Measurements from ENCODE around the gene ARHGAP15.

The ARHGAP15 gene

DNA sequence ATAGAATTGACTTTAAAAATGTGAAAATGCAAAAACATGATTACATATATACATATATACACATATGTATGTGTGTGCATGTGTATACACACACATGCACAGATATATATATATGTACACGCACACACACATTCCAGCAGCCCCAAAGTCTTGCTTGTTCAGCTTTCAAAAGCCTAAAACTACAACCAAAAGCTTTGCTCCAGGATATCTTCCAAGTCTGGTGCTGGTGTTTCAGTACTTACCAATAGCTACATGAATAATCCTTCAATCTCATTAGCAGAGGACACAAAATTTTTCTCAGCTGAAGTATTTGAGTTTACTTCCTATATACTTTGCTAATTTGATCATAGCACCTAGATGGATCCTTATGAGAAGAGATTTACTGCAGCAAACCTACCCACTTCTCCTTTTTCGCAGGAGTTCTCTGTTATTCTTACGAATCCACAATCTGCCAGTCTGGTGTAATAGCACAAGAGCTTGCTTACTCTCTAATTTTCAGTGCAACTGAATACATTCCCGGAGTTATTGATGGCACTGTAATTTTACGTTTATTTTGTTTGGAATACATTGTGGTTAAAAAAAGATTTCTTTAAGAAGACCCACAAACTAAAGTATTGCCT is 553.3 kb downstream of the ARHGAP15 start:
- no peak for DNase-seq (ENCODE audit: low read depth in 2 of 2, low spot score in 1 of 2)

DNA sequence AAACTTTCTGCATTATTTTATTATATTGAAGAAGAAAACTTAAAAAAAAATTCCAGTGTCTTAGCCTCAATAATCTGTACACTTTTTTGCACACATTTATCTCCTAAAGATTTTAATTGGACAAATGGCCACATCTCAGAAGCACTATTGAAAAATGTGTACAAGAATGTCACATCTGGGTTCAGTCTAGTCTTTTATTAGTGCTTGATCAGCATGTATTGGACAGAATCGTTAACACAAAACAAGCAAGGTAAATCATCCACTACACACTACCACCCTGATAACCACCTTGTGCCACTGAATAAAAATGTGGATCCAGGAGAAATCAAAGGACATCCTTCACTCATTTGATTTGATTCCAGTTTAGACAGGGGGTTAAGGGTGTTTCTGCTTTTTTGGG is 554.8 kb downstream of the ARHGAP15 start:
- no peak for DNase-seq (ENCODE audit: low read depth in 2 of 2, low spot score in 1 of 2)

DNA sequence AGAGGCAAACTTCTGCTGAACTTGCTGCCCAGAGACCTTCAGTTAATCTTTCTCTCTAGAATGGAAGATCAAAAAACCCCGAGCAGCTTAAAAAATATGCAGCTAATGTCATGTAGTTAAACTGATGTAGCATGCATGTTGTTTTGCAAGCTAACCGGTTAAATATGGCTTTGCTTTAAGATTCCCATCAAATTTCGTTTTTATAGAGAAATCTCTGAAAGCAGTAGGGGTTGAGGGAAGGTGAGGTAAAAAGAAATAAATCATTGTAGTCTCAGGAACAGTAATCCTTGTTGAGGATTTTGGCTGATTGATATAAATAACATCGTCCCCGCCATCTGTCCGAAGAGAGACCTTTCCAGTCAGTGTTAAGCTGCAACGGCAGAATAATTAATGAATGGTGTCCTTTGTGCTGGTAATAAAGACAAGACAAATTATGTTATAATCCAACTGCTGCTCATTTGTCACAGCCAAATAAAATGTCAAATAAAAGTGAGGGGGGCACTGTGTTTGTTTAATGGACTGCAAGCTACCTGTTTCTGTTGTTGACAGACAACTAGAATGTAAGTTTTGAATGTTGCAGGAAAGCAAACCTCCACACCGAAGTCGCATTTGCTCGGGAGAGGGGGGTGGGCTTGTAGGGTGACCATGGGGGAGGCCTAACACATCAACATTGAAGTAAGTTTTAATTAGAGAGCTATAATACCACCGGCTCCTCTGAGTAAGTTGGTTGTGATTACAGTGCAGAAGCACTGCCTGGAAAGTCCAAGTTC is 555.5 kb downstream of the ARHGAP15 start:
- DNase-seq (ENCODE audit: low read depth in 2 of 2, low spot score in 1 of 2) = no peak

DNA sequence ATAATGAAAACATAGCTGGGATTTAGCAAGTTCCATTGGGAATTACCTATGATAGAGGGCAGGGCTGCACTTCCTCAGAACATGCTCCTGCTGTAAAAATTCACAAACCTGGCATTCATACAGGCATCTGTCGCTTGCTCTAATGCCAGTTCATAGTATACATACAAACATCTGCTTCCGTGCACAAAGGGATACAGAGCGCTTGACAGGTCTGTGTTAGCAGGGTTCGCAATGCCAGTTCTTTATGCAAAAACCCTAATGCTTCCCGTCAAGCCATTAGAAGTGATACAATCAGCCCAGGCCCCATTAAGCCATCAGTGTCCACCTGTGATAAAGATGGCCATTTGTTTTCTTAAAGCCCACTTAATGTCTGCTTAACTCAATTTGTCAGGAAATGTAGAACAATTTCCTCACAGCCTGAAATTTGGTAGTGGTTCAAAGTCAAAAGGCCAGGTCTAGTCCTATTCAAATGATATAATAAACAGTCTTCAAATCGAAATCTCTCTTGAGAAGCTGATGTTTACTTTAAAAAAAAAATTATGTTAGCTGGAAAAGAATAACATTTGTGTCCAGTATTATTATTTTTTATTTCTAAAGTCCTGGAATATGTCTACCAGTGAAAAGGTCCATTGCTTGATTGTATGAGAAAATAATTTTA is 556.3 kb downstream of the ARHGAP15 start:
- DNase-seq (ENCODE audit: low read depth in 2 of 2, low spot score in 1 of 2) = no peak

DNA sequence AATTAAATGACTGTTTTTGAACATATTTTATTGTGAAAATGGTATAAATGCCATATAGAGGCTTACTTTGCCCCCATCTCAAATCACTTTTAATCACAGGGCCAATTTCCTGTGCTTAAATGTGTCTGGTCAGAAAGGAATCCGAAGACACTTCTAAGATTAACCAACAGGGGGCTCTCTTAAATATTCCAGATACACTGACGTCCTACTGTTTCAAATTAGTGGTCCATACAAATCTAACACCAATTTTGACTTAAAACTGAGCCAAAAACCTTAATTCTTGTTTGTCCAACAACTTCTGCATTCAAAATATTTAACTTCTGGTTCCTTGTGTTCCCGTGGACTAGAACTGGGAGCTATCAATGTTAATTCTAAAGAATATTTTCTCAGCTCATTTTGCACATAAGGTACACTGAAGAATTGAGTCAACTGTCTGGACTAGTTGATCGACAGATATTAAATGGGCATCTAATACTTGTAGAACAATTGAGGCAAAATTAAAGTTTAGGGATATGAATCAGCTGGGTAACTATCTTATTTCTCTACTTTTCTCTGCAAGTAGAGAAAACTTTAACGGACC is 557.5 kb downstream of the ARHGAP15 start:
- DNase-seq (ENCODE audit: low read depth in 2 of 2, low spot score in 1 of 2) = no peak

DNA sequence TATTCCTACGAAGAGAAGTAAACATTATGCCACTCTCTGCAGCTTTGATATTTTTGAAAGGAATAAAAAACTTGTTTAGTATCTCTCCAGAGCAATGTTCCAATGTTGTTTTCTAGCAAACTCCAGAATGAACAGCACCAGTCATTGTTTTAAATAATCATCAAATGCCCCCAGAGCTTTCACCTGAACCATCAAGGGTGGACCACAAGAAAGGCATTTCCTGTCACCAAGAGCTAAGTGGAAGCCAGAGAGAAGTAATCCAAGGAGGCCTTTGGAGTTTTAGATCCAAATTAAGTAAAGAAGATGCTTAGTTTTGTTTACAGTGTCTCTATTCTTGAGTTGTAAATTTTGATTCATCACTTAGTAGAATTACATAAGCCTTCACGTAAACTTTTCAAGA is 559.0 kb downstream of the ARHGAP15 start:
- DNase-seq (ENCODE audit: low read depth in 2 of 2, low spot score in 1 of 2) = no peak

DNA sequence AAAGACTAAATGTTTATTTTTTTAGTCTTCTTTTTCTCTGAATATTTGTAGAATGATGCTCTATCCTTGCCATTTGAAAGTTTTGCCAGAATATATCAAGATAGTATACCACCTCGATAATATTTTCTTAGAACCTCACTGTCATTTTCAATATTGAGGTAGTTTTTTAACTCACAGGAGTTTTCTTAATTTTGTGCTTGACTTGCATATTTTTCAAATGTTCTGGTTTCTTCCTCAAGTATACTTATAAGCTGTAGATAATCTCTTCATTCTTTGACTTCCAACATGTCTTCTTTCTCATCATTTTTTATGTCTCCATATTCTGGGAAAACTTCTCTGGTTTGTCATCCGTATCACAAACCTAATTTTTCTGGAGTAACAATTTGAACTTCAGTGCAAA is 559.6 kb downstream of the ARHGAP15 start:
- no peak for DNase-seq (ENCODE audit: low read depth in 2 of 2, low spot score in 1 of 2)

DNA sequence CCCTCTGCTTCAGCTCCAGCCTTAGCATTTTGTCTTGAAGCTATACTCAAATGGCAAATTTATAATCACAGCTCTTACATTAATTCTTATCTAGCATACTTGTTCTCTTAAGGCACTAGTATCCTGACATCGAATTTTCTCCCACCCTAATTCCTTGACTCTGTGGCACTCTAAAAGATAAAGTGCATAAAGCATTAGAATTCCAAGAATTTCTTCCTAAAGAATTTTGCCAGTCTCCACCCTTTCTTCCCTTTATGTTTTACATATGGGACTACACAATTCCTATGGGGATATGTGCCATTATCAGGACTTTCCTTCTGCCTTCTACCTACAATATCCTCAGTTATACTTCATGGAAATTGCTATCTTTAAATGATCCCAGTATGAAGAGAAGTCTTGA is 560.3 kb downstream of the ARHGAP15 start:
- DNase-seq (ENCODE audit: low read depth in 2 of 2, low spot score in 1 of 2) = no peak

DNA sequence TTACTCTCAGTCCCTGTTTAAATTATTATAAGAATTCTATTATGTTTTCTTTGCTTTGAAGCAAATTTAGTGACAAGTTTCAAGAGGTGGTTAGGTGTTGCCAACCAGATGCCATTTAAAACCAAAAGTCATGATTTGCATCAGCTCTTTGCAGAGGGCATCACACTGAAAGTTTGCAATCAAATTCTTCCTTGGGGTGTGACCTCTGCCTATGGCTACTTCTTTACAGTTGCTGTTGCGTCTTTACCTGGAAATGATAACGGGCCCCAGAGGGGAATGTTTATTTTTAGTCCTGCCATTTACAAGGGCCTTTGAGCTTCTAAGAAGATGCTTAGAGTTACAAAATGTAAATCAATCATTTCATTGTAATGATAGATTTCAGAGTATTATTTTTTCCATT is 561.0 kb downstream of the ARHGAP15 start:
- no peak for DNase-seq (ENCODE audit: low read depth in 2 of 2, low spot score in 1 of 2)

DNA sequence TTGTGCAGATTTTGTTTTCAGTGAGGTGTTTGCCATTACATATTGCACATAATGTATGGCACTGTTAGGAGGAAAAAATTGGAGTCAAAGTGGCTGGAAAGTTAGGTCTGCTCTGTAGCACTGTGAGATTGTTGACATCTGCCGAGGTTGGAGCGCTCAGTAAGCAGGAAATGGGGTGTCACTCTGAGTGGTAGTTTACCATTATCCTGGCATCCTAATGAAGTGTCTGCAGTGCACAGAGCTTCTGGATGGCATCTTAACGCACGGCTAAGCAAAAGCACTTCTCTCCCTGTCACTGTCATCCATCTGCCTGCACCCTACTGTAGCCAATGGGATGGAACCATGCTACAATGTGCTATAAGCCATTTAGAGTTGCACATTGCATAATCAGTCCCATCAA is 561.9 kb downstream of the ARHGAP15 start:
- no peak for DNase-seq (ENCODE audit: low read depth in 2 of 2, low spot score in 1 of 2)

DNA sequence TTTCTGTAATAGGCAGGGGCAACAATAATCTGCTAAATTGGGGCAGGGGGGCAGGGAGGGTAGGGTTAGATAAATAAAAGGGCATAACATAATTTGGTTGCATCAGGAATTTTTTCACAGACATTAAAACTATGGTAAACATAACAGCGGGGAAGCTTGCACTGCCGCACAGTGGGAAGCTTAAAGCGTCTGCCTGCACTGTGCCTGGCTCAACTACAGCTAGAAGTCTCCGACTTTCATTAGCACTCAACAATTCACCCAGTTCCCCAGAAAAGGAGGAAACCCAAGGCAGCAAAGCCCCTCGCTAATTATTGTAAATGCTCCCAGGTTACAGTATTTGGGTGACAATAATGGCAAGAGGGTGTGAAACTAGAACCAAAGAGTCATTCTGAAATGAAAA is 562.9 kb downstream of the ARHGAP15 start:
- no peak for DNase-seq (ENCODE audit: low read depth in 2 of 2, low spot score in 1 of 2)

DNA sequence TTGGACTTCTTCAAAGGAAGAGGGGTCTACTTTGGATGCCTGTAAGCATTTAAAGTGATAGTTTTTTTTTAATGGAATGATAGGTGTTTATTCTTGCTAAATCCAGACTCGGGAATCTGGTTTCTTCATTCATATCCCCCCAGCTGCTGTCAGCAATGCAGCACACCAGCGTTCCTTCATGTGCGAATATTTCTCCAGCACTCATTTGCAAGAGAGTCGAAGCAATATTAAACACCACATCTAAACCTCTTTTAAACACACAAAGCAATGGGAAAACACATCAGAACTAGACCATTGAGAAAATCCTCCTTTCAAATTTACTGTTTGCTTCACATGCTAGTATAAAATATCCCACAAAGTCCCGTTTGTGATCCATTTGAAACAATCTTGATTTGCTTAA is 563.7 kb downstream of the ARHGAP15 start:
- no peak for DNase-seq (ENCODE audit: low read depth in 2 of 2, low spot score in 1 of 2)

DNA sequence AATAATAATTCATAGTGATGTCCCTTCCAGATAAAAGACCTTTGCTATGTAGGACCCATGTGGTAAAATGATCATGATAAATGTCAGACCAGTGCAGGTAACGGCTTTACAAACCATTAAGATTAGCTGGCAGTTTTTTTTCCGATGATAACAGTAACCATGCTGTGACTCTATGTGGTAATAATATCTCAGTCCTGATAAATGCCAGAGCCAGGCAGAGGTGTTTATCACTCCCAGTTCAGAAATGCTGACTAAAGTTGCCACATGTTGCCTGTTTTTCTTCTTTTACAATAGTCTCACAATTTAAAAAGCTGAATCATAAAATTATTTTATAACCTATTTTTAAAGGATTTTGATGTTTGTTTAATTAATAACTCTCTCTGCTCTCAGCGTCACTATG is 565.1 kb downstream of the ARHGAP15 start:
- no peak for DNase-seq (ENCODE audit: low read depth in 2 of 2, low spot score in 1 of 2)

DNA sequence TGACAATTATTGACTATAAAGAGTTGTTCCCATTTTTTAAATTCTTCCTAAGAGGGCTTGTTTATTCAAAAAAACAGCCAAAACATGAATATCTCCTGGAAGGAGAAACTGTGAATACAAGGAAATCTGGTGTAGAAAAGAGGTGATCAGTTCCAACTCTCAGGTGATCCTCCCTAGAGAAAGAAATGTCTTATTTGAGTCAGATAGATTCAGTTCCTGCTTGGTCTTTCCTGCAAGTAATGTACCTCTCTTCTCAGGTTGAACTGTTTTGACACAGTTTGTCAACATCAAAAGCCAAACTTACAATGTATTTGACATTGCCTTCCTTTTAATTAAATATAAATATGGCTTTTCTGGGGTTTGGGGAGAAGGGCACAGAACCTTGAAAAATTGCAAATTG is 567.4 kb downstream of the ARHGAP15 start:
- DNase-seq (ENCODE audit: low read depth in 2 of 2, low spot score in 1 of 2) = no peak

DNA sequence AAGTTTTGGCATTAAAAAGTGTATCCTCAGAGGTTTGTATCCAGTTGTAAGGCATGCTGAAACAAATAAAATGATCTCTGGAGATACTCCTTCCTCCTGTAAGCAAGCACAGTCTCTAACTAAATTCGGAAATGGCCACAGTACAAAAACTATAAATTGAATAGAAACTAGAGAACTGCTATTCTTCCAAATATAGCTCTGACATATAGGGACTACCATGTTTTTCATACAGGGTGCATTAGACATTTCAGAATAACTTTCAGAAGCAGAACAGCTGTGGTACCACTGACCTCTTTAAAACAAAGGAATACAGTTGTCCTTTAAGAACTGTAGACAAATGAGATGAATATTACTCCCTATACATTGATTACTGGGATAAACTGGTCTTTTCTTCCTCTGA is 568.5 kb downstream of the ARHGAP15 start:
- no peak for DNase-seq (ENCODE audit: low read depth in 2 of 2, low spot score in 1 of 2)

DNA sequence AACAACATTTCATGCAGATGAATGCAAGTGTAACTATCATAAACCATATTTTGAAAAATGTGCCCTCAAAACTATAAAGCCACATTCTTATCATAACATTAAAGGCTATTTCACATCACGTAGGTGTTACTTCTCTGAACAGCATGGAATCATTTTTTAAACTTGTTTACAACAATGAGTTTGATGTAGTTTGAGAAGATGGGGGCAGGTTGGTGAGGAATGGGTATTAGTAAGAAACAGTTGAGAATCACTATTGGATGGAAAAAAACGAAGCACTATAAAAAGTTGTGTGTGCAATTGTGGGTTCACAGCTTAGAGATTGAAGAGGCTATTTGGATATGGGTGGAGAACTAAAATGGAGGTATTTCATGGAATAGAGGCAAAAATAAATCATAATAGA is 569.1 kb downstream of the ARHGAP15 start:
- no peak for DNase-seq (ENCODE audit: low read depth in 2 of 2, low spot score in 1 of 2)

DNA sequence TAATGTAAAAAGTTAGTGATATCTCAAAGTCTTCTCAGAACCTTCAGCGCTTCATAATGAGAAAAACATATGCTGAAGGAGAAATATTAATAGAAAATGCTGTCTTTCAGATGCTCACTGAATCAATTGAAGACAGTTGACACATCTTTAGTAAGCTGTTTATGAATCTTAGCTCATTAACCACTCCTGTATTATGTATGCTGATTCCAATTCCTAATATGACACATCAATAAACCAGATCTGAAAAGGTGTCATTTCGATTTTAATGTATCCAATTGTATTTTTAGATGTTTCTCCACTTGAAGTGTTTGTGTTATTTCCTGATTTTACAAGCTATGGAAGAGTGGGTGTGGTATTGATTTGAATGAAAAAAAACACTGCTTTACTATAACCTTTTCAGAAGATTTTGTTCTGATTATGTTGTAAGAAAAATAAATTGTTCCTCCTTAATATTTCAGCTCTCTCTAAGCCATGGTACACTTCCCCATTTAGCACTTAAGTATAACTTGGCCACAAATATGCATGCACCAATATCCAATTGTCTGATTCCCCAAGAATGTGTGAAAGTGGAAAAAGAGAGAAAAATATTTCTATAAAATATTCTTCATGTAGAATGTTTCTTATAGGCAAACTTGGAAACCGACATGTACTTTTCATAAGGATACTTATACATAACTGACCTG is 569.8 kb downstream of the ARHGAP15 start:
- no peak for DNase-seq (ENCODE audit: low read depth in 2 of 2, low spot score in 1 of 2)

DNA sequence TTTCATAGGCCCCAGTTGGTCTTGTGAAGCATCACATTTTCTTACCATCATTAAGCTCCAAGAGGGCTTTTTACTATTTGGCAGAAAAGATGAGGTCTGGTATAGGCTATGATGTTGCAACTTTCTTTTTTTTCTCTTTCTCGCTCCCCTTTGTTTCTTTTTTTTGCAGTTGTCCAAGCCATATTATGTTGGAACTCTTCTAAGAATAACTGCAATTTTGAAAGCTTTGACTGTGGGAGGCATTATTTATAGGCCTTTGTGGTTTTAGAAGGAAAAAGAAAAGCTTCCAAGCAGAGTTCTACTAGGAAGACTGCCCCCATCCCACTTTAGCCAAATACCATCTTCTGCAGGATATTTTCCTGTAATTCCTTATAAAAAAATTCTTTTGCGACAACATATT is 571.6 kb downstream of the ARHGAP15 start:
- no peak for DNase-seq (ENCODE audit: low read depth in 2 of 2, low spot score in 1 of 2)

DNA sequence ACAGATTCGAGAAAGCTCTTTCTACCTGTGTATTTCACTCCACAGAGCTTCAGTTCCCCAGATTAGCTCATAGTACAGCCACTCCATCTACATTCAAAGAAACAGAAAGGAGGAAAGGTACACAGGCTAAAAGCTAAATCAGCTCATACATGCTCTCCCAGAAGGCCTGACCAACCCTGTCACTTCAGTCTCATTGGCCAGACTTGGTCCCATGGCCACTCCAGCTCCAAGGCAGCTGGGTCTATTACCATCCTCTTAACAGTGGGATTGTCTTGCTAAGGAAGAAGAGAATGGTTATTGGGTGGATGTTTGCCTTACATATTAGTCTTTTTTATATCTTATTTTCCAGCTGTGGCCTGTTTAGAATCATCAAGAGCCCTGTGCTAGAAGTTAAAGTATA is 572.6 kb downstream of the ARHGAP15 start:
- DNase-seq (ENCODE audit: low read depth in 2 of 2, low spot score in 1 of 2) = no peak

DNA sequence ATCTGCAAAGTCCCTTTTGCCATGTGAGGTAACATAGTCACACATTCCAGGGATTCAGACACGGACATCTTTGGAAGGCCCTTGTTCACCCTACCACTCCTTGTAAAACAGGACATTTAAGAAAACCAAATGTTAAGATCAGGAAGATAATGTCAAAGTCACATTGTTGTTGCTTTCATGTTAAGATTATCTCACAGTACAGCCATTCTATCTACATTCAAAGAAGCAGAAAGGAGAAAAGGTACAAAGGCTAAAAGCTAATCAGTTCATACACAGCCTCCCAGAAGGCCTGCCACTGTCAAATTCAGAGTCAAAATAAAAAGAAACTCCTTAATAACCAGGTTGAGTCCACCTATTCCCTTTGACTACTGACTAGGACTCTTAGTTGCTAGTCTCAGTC is 573.7 kb downstream of the ARHGAP15 start:
- DNase-seq (ENCODE audit: low read depth in 2 of 2, low spot score in 1 of 2) = no peak

DNA sequence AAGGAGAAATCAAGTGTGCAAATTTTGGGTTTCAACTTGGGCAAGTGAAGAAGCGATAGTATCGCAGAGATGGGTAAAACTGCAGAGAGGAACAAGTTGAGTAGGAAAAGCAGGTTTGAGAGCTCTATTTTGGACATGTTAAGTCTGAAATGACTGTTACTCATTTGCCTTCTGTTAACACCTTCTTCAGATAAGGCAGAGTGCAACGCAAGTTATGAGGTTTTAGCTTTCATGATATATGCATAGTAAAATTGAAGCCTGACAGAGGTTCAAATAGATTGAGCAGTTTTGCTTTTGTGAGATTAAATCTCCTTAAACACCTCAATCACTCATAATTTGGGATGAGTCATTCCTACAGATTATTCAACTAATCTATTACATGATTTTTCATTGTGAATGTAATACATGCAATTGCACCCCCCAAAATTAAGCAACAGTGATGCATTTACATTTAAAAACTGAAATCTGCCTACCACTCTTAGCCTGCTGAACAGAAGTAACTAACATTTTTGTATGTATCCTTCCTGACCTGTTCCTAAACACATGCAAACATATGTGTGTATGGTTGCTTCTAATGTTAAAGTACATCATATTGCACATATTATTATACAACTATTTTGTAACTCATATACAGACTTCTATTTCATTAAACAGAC is 575.4 kb downstream of the ARHGAP15 start:
- no peak for DNase-seq (ENCODE audit: low read depth in 2 of 2, low spot score in 1 of 2)

Data from stimulated activated CD8-positive, alpha-beta memory T cell treated with anti-CD3 and anti-CD28 coated beads, Interleukin-4, amount 100 ng/mL, for 4 hours (primary cell).